ENCODE measurements around the gene SLC22A15. TPM values are rescaled to one million over a fixed set of nuclear protein-coding genes. Genes with fewer than 3 reads are reported as not detected.

Gene SLC22A15
- total and polyA plus RNA-seq, 7 donors: 0.99 to 3.3 (median 1.8) TPM; not detected in 1

DNA sequence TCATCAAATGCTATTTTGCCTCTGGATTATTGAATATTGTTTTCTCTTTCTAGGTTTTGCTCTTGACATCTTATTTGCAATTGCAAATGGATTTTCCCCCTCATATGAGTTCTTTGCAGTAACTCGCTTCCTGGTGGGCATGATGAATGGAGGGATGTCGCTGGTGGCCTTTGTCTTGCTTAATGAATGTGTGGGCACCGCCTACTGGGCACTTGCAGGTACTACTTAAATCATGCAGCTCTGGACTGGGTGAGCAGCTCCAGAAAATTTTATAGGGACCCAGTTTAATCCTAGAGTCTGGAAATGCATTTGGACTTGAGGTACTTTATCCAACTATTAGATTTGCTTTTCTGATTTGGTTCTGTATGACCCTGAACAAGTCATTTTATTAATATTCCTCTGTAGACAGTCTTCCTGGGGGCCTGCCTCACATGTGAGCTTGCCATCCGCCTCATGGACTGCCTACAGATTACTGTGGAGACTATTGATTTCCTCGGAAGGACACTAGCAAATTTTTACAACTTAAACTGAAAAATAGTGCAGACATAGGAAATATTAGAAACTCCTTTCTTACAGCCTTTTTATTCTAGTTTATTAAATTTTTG, 44.5 kb downstream of the SLC22A15 start:
- DNase-seq: no peak
- Histone ChIP-seq H3K4me1 (no peaks in the 10 kb centered on the region), H3K27me3 (no peaks in the 10 kb centered on the region), H3K4me3 (no peak overlapping the region), H3K27ac (no peak overlapping the region), H3K9me3 (no peaks in the 10 kb centered on the region), H3K36me3 (no peaks in the 10 kb centered on the region)
- intact Hi-C loops (cut with DNase I): no loop called here
- WGBS, 2 donors: 63 to 67% methylated on average over 5 of the region's 5 CpGs
- TF ChIP-seq POLR2AphosphoS5 (IDR thresholded peaks at IDR 0.05) (no peak), EP300 (IDR thresholded peaks at IDR 0.05) (no peak), POLR2A (IDR thresholded peaks at IDR 0.05) (no peak)
- TF ChIP-seq, protein P1, sequence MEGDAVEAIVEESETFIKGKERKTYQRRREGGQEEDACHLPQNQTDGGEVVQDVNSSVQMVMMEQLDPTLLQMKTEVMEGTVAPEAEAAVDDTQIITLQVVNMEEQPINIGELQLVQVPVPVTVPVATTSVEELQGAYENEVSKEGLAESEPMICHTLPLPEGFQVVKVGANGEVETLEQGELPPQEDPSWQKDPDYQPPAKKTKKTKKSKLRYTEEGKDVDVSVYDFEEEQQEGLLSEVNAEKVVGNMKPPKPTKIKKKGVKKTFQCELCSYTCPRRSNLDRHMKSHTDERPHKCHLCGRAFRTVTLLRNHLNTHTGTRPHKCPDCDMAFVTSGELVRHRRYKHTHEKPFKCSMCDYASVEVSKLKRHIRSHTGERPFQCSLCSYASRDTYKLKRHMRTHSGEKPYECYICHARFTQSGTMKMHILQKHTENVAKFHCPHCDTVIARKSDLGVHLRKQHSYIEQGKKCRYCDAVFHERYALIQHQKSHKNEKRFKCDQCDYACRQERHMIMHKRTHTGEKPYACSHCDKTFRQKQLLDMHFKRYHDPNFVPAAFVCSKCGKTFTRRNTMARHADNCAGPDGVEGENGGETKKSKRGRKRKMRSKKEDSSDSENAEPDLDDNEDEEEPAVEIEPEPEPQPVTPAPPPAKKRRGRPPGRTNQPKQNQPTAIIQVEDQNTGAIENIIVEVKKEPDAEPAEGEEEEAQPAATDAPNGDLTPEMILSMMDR (IDR thresholded peaks at IDR 0.05): peak in 3 of 4 experiments; percentile 12 to 22 (median 22)

DNA sequence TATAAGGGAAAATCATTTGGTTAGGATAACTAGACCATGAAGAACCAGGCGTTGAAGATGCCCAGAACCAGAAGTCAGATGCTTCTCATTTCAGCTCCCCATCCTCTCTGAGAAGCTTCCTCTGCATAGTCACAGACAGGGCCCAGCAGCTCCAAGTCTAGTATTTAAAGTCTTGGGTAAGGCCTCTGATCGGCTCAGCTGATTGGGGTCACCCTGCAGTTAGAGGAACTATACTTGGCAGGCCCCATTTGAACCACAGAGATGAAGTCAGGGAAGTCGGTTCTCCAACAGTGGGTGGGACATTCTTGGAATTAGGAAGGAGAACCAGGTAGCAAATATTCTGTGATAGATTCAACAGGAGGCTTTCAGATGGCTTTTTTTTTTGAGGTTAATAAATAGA, 48.3 kb downstream of the SLC22A15 start:
- Histone ChIP-seq H3K4me1 (no peaks in the 10 kb centered on the region), H3K27ac (no peak overlapping the region), H3K9me3 (no peaks in the 10 kb centered on the region), H3K36me3 (no peaks in the 10 kb centered on the region), H3K27me3 (no peaks in the 10 kb centered on the region), H3K4me3 (no peak overlapping the region)
- TF ChIP-seq POLR2A (IDR thresholded peaks at IDR 0.05): no peak
- no peak for TF ChIP-seq EP300 (IDR thresholded peaks at IDR 0.05)
- TF ChIP-seq POLR2AphosphoS5 (IDR thresholded peaks at IDR 0.05): no peak
- TF ChIP-seq, protein P1 (IDR thresholded peaks at IDR 0.05): no peak
- intact Hi-C loops (cut with DNase I): no loop called here
- DNase-seq: no peak
- 53 to 61% methylated on average over 3 of the region's 3 CpGs for WGBS, 2 donors

DNA sequence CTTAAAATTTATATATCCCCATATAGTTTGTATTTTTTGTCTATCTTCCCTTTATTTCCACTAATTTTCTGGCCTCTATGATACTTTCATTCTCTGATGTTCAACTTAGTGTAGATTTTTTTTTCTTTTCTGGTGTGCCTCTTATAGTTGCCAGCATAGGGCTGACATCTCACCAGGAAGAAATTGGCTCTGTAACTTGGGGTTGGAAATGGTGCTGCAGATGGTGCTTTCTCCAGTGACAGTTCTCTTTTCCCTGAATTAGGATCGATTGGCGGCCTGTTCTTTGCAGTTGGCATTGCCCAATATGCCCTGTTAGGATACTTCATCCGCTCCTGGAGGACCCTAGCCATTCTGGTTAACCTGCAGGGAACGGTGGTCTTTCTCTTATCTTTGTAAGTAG, 50.3 kb downstream of the SLC22A15 start:
- TF ChIP-seq EP300 (IDR thresholded peaks at IDR 0.05): no peak
- no peak for TF ChIP-seq POLR2A (IDR thresholded peaks at IDR 0.05)
- TF ChIP-seq, protein P1 (IDR thresholded peaks at IDR 0.05): no peak
- no peak for TF ChIP-seq POLR2AphosphoS5 (IDR thresholded peaks at IDR 0.05)
- WGBS, 2 donors: 91 to 93% methylated on average over 4 of the region's 4 CpGs
- intact Hi-C loops (cut with DNase I): no loop called here

DNA sequence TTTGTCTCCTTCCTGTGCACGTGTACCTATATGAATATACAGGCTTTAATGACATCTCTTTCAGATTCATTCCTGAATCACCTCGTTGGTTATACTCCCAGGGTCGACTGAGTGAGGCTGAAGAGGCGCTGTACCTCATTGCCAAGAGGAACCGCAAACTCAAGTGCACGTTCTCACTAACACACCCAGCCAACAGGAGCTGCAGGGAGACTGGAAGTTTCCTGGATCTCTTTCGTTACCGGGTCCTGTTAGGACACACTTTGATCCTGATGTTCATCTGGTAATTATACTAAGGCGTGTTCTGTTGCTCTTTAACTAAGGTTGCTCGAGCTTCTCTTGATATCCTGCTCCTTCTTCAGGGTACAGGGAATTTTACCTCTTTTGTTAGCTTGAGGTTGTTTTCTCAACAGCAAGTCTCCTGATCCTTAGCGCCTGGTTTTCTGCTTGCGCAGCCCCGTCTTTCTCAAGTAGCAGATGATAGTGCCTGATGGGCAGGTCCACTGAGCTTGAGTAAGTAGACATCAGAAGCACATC, 55.1 kb downstream of the SLC22A15 start:
- Histone ChIP-seq H3K36me3 (no peaks in the 10 kb centered on the region), H3K9me3 (no peaks in the 10 kb centered on the region), H3K4me3 (no peak overlapping the region), H3K27me3 (no peaks in the 10 kb centered on the region), H3K4me1 (no peaks in the 10 kb centered on the region), H3K27ac (no peak overlapping the region)
- no peak for DNase-seq
- intact Hi-C loops (cut with DNase I): no loop called here
- whole genome bisulfite sequencing, 2 donors: 21 to 75% methylated on average over 13 of the region's 13 CpGs
- TF ChIP-seq, protein P1 (IDR thresholded peaks at IDR 0.05): no peak
- TF ChIP-seq POLR2AphosphoS5 (IDR thresholded peaks at IDR 0.05): no peak
- no peak for TF ChIP-seq POLR2A (IDR thresholded peaks at IDR 0.05)
- TF ChIP-seq EP300 (IDR thresholded peaks at IDR 0.05): no peak

More for the DNA sequence above, 50.3 kb downstream of the SLC22A15 start:
- no peaks in the 10 kb centered on the region for H3K9me3 ChIP-seq
- H3K36me3 ChIP-seq: no peaks in the 10 kb centered on the region
- H3K4me1 ChIP-seq: no peaks in the 10 kb centered on the region
- no peak overlapping the region for H3K4me3 ChIP-seq
- no peak overlapping the region for H3K27ac ChIP-seq
- no peaks in the 10 kb centered on the region for H3K27me3 ChIP-seq
- DNase-seq: no peak
